PFSK-1 (cell line): ENCODE data around the gene AGK.

ENCODE experiments used
- FOXP2 ChIP-seq: optimal IDR thresholded peaks from 2 replicates; pipeline ENCODE3; 2011; ENCODE audit warnings: borderline replicate concordance, control low read depth, inconsistent platforms; ENCODE audit not compliant: insufficient read depth; ENCODE audit errors: extremely low read length, extremely low read depth
- POLR2AphosphoS5 ChIP-seq: IDR thresholded peaks from 2 replicates; pipeline ENCODE4 v1.6.1; 2012; ENCODE audit warnings: low read depth, mild to moderate bottlenecking, control low read depth, low read length, moderate library complexity
- SIN3A ChIP-seq: IDR thresholded peaks from 2 replicates; pipeline ENCODE4 v1.6.1; 2012; ENCODE audit warnings: mild to moderate bottlenecking, low read length, moderate library complexity, borderline replicate concordance; ENCODE audit not compliant: insufficient read depth
- TAF1 ChIP-seq: IDR thresholded peaks from 2 replicates; pipeline ENCODE4 v1.6.1; 2012; ENCODE audit warnings: low read length, control low read depth, borderline replicate concordance; ENCODE audit not compliant: insufficient read depth
- TF ChIP-seq, protein P1 (sequence below), 2 experiments: IDR thresholded peaks; 2 replicates each; pipeline versions ENCODE4 v1.6.1 to v1.8.0; 2011 to 2012; ENCODE audit warnings: low read depth in 2 of 2, low read length in 2 of 2, control low read depth in 1 of 2, inconsistent platforms in 1 of 2, mild to moderate bottlenecking in 1 of 2, moderate library complexity in 1 of 2; ENCODE audit not compliant: insufficient read depth in 1 of 2

The AGK gene

DNA sequence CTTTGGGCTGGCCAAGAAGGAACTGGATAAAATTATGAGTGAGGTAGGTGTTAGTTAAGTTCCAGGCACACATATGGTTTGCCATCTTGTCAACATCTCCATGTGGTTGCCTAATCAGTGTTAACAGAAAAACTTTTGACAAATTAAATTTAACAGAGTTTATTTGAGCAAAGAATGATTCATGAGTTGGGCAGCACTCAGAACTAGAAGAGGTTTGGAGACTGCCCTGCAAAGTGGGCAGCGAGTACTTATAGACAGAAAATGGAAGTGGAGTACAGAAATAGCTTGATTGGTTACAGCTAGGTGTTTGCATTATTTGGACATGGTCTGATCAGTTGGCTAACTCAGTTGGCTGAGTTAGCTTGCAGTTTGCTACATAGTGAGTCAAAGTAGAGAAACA lies 37.5 kb upstream of the AGK start:
- TF ChIP-seq TAF1 (no peak), POLR2AphosphoS5 (no peak), SIN3A (no peak), FOXP2 (no peak)
- TF ChIP-seq, protein P1, sequence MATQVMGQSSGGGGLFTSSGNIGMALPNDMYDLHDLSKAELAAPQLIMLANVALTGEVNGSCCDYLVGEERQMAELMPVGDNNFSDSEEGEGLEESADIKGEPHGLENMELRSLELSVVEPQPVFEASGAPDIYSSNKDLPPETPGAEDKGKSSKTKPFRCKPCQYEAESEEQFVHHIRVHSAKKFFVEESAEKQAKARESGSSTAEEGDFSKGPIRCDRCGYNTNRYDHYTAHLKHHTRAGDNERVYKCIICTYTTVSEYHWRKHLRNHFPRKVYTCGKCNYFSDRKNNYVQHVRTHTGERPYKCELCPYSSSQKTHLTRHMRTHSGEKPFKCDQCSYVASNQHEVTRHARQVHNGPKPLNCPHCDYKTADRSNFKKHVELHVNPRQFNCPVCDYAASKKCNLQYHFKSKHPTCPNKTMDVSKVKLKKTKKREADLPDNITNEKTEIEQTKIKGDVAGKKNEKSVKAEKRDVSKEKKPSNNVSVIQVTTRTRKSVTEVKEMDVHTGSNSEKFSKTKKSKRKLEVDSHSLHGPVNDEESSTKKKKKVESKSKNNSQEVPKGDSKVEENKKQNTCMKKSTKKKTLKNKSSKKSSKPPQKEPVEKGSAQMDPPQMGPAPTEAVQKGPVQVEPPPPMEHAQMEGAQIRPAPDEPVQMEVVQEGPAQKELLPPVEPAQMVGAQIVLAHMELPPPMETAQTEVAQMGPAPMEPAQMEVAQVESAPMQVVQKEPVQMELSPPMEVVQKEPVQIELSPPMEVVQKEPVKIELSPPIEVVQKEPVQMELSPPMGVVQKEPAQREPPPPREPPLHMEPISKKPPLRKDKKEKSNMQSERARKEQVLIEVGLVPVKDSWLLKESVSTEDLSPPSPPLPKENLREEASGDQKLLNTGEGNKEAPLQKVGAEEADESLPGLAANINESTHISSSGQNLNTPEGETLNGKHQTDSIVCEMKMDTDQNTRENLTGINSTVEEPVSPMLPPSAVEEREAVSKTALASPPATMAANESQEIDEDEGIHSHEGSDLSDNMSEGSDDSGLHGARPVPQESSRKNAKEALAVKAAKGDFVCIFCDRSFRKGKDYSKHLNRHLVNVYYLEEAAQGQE (IDR thresholded peaks at IDR 0.05; ENCODE audit: insufficient read depth in 1 of 2, low read depth in 2 of 2, low read length in 2 of 2), result no peak

DNA sequence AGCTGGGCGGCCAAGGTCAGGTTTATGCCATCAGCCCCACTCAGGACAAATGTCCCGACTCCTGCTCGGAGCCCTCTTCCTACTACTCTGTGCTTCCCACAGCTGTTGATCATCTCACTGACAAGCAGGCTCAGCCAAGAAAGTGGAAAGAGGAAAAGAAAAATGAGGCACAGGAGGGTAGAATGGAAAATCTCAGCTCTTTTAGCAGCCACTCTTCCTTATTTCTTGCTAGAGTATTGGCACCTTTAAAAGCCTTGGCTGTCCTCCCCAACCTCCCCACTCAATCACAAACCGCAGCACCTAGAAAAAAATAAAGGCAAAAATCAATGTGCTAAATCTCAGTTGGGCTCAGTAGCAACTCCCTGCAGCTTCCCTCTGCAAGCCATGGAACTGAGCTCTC lies 35.3 kb upstream of the AGK start:
- TF ChIP-seq FOXP2 (no peak), SIN3A (no peak), TAF1 (no peak), POLR2AphosphoS5 (no peak)
- TF ChIP-seq, protein P1 (IDR thresholded peaks at IDR 0.05; ENCODE audit: insufficient read depth in 1 of 2, low read depth in 2 of 2, low read length in 2 of 2), result no peak

DNA sequence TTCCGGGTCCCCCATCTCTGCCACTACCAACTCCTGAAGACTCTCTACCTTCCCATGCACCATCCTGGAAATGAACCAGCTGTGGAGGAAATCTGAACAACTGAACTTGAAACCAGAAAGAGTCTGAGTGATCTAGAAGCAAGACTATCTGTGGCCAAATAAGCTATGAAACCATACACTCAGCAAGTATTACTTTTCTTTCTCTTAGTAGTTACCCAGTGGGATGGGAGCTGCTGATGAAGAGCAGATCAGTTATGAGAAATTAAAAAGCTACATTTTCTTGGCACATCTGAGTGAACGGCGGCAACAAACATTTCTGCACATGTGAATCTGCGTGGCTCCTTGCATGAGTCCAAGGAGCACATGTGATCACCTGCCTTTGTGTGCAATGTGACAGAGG lies 31.6 kb upstream of the AGK start:
- TF ChIP-seq SIN3A (no peak), TAF1 (no peak), POLR2AphosphoS5 (no peak), FOXP2 (no peak)
- TF ChIP-seq, protein P1 (IDR thresholded peaks at IDR 0.05; ENCODE audit: insufficient read depth in 1 of 2, low read depth in 2 of 2, low read length in 2 of 2), result no peak

DNA sequence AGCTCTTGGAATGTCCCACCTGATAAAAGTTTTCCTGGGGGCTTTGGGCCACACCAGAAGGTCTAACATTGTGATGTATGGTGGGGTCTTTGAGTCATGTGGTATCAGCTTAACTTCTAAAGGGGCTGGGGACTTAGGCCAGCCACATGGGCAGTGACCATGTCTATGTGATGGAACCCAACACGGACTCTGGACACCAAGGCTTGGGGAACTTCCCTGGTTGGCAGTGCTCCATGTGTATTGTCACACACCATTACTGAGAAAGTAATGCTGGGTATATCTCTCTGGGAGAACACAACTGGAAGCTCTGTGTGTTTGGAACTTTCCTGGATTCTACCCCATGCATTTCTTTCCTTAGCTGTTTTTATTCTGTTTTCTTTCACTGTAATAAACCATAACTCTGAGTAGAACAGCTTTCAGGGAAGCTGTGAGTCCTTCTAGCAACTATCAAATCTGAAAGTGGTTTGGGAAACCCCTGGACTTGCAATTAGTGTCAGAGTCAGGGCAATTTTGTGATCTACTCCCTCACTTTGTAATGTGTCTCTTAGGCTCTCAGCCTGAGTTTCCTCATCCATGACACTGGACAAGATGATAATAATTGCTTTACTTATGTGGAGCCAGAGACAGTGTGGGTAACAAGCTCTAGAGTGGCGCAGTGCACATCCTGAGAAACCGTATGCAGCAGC lies 28.4 kb upstream of the AGK start:
- TF ChIP-seq FOXP2 (no peak), TAF1 (no peak), SIN3A (no peak), POLR2AphosphoS5 (no peak)
- TF ChIP-seq, protein P1 (IDR thresholded peaks at IDR 0.05; ENCODE audit: insufficient read depth in 1 of 2, low read depth in 2 of 2, low read length in 2 of 2), result no peak
